Kidney capillary endothelial cell (primary cell): ENCODE results near the gene MTMR6.
A peak's percentile ranks its signal among the peaks of the same experiment; 100 is the strongest.

Experiments used
- DNase-seq: peaks from one replicate; pipeline ENCODE4 v3.0.0-alpha.2; 2018; ENCODE audit warnings: low spot score

MTMR6 gene

GRCh38 chr13:25276748-25277147, 10.5 kb downstream of the MTMR6 start:
- peak; percentile 10 for DNase-seq

- DNase-seq, result no peak
Observed at GRCh38 chr13:25268561-25268960, 18.7 kb downstream of the MTMR6 start.

DNA sequence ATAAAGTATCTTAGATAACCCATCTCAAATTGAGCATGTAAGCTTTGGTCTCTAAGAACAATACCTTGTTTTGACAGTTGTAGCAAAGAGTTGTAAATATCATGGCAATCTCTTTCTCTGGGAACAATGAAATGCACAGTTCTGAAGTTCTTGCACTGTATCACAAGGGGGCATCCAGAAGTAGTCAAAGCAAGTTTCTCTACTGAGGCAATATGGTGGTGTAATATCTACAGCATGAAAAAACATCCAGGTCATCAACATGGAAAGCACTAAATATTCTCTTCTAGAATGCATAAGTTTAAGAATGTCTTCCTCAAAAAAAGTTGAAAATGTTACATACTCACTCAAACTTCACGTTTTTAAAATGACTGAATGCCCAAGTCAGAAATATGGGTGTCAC, 19.6 kb downstream of the MTMR6 start:
- DNase-seq, result no peak

DNA sequence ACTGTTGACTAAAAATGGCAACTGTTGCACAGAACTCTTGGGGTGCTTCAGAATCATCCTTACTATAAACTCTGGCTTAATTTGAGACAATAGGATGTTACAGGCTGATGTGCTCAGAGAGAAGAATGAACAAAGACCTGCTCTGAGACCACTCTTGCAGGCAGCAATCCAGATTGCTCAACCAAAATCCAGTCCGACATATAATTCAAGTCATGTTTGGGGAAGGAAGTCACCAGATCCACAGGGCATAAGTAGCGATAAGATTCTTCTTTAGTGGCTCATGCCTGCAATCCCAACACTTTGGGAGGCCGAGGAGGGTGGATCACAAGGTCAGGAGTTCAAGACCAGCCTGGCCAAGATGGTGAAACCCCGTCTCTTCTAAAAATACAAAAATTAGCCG, 20.6 kb downstream of the MTMR6 start:
- DNase-seq, result no peak

DNA sequence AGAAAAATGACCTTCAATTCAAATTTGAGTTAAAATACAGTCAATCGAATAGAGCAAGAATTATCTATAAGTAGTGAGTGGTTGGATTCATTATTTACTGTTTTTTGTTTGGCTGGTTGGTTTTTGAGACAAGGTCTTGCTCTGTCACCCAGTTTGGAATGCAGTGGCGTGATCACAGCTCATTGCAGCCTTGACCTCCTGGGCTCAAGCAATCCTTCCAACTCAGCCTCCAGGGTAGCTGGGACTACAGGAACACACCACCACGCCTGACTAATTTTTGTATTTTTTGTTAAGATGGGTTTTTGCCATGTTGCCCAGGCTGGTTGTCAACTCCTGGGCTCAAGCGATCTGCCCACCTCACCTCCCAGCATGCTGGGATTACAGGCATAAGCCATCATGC, 25.0 kb downstream of the MTMR6 start:
- no peak for DNase-seq

- DNase-seq, result no peak
Observed at GRCh38 chr13:25253702-25254101, 33.6 kb downstream of the MTMR6 start.

DNA sequence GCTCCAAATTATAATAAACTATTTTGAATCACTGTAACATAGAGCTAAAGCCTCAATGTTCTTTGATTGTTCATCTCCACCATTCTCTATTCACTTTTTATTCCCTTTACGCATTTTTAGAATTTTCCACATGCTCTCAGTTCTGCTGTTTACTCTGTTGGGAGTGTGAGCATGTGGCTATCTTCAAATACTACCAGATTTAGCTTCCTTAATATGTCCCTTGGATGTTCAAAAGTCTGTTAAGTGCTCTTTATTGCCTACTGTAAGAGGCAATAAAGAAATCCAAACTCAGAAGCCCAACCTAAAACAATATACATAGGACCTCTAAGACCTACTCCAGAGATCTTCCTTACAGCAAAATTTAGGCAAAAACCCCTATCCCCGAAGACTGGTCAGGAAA, 34.5 kb downstream of the MTMR6 start:
- DNase-seq, result no peak

DNA sequence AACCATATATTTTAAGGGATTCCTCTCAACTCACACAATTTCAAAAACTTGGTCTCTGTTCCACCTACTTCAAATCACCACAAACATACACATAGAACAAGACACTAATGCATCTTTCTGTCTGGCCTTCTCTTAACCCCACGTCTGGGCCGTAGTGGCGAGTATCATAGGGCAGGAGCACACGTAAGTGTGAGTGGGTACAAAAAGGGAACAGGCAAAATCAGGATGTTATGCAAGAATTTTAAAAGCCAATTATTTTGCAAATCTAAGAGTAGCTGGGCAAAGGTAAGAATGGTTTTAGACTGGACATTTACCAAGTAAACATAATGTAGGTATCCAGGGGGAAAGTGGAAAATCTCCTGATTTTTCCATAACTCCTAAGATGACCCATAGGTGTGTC, 35.1 kb downstream of the MTMR6 start:
- DNase-seq, result no peak

DNA sequence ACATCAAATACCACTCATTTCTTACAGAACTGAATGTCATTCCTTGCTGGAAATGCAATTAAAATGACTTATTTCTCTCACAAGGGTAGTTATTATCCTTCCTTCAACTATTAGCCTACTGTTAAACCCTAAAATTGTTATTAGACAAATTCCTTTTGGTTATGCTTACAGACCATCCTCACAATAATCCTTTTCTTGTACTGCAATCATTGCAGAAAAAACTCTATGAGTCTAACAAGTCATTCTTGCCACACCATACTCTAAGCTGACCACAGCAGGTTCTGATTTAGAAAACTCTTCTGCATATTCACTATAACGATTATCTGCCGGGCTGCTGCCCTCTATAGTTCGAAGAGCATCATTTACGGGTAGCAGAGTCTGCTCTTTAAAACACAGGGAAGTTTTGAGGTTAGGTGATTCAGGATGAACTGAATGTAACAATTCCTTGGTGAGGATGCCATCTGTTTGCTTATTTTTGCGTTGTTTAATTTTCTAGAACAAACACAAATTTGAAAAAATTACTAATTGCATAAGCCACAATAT, 38.2 kb downstream of the MTMR6 start:
- no peak for DNase-seq

GRCh38 chr13:25248071-25248470, 39.2 kb downstream of the MTMR6 start:
- no peak for DNase-seq

DNA sequence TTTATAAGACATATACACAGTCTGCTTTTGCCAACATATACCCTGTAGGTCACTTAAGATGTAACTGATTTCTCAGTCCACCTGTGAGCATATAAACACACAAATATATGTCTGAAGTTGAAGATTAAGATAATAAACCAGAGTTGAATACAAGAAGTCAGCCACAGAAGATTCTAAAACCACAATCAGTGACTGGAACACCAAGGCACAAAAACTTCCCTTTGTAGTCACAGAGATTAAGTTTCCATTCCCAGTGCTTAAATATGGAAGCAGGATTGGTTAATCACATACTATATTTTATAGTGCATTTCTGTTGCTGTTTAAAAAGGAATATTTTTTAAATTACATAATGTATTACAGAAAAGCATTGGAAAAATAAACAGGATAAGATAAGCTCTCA, 39.9 kb downstream of the MTMR6 start:
- no peak for DNase-seq

DNA sequence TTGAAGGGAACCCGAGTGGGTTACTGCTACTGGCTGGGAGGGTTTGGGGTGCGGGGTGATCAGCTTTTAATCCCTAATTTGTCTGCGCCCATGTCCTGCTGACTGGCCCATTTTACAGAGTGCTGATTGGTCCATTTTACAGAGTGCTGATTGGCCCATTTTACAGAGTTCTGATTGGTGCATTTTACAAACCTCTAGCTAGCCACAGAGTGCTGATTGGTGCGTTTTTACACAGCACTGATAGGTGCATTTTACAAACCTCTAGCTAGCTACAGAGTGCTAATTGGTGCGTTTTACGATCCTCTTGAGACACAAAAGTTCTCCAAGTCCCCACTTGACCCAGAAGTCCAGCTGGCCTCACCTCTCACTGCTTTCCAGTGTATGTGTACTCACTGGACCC, 43.2 kb downstream of the MTMR6 start:
- DNase-seq, result no peak

DNA sequence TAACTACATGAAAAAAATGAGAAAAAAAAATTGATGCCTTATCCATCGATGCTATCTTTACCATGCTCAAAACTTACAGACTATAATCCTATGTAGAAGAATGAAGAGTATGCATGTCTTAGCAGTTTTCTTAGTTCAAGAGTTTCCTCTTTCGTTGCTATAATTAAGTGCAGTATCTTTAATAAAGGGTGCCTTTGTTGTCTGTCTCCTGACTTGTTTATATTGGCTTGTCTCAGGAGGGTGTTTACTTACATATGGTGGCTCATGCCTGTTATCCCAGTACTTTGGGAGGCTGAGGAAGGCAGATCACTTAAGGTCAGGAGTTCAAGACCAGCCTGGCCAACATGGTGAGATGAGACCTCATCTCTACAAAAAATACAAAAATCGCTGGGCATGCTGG, 44.3 kb downstream of the MTMR6 start:
- no peak for DNase-seq

GRCh38 chr13:25241007-25241406, 46.3 kb downstream of the MTMR6 start:
- DNase-seq, result no peak

- no peak for DNase-seq
Observed at GRCh38 chr13:25237083-25237482, 50.2 kb downstream of the MTMR6 start.

DNA sequence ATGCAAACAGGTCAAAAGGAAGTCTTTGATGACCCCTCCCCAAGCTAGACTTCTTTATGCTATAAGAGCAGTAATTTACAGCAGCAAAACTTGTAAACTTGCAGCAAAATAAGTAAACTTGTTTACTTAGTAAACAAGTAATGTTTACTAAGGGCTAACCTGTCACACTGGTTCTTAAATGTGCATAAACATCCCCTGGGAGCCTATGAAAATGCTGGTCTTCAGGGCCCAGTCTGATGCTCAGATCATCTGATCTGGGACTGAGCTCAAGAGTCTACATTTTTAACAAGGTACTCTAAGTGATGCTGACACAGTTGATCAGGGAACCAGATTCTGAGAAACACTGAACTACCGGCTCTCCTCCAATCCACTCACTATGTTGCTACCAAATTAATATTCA, 53.4 kb downstream of the MTMR6 start:
- no peak for DNase-seq

DNA sequence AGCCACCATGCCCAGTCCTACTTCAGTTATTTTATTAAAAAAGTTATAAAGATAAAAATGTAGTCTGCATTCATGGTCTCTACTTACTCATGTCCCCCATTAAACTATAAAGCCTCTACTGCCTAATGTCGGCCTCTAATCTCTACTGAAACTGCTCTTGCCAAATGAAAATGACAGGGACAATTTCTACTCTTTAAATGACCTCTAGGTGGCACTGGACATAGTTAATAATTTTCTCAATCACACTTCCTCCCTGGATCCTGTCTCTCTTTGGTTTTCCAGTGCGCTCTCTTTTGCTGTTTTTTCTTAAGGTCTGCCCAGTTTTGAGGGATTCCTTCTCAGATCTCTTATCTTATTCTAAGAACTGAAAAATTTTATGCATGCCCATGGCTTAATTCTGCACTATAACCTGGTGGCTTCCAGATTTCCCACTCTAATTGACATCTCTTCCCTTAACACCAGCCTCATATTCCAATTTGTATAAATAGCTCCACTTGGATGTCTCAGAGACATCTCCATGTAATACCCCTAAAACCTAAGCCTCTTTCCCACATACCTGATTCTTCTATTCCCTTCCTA, 54.3 kb downstream of the MTMR6 start:
- peak; percentile 33 for DNase-seq

DNA sequence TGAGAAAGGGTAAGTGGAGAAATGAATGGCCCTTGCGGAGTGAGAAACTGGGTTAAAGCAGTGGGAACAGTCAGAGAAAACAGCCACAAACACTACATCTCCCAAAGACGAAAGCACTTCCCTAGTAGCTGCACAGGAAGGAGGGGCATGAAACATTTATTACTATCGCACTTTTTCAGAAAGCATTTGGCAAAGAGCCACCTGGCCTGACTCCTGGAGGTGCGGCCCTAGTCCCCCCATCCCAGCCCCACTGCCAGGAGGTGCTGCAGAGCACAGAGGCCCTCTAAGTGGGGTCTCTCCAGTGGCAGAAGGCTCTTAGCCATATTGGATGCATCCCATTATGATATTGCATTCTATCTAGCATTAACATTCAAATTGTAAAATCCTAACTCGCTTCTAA, 55.8 kb downstream of the MTMR6 start:
- DNase-seq, result no peak

DNA sequence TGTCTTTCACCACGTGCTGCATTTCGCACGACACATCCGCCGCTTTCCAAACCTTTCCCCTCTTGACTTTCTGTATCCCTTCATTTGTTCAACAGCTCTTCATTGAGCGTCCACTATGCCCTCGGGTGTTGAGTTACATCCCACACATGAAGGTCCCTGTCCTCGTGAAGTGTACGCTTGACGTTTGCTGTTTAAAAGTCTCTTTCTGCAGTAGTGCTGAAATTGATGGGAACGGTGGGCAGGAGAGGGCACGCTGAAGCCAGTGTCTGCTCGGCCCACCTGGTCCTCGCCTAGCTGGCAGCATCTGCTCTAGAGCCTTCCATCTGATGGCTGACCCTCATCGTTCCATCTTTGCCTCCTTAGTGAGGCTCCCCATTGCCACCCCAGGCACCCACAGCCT, 59.6 kb downstream of the MTMR6 start:
- no peak for DNase-seq

- no peak for DNase-seq
Observed at GRCh38 chr13:25225970-25226369, 61.3 kb downstream of the MTMR6 start.

DNA sequence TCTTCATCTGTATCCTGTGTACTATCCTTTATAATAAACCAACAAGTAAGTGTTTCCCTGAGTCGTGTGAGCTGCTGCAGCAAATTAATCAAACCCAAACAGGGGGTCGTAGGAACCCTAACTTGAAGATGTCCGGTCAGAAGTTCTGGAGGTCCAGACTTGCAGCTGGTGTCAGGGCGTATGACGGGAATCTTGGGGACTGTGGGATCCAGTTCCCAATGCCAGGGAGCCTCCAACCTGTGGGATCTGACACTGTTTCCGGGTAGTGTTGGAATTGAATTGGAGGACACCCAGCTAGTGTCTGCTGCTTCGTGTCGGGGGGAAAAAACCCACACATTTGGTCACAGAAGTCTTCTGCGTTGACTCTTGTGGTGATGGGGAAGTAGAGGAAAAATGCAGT, 63.1 kb downstream of the MTMR6 start:
- DNase-seq, result no peak

DNA sequence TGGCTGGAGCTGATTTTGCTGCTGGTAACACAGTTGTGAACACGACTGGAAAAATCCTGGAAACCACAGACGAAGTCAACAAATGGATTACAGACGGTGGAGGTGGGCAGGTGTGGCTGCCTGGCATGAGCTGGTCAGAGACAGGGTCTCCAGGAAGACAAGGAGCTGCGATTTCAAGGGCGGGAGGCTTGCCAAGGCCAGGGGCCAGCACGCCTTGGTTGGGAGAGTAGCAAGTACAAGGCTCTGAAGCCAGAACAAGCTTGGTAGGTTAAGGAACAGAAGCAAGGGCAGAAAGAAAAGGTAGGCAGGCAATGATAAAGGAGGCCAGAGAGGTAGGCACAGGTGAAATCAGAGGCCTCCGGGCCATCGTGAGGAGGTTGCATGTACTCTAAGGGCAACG, 64.5 kb downstream of the MTMR6 start:
- DNase-seq, result no peak

DNA sequence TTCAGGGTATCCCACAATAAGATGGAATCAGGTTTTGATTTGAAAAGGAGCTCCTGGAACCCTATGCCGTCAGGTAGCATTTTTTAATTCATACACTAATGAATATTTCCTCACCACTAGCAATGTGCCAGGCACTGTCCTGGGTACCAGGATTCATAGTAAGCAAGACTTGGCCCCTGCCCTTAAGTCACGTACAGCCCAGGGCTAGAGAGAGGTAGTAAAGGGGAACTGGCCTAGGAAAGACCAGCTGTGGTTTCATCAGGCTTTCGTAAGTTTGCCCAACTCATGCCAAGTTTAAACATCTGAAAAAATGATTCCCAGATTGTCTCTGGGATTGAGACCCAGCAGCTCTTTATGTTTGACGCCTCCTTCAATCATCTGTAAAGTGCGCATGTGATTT, 69.3 kb downstream of the MTMR6 start:
- no peak for DNase-seq

- no peak for DNase-seq
Observed at GRCh38 chr13:25217023-25217885, 70.0 kb downstream of the MTMR6 start.
